Transverse colon (tissue), 4 donors: ENCODE data around the gene TNFRSF6B.

Experiments
- POLR2A ChIP-seq: fragments of 450-650 bp; IDR thresholded peaks from one replicate; pipeline ENCODE4 v1.6.1; 2016; ENCODE audit warnings: antibody characterized with exemption, mild to moderate bottlenecking, moderate library complexity
- POLR2AphosphoS5 ChIP-seq, 3 donors: sonication (generic); formaldehyde crosslinking; IDR thresholded peaks; one replicate each; pipeline ENCODE4 v1.6.1; 2016; ENCODE audit warnings: antibody characterized with exemption in 3 of 3
- TF ChIP-seq, protein P1 (sequence below), 5 experiments: fragments of 200-600 bp in 3 of 5; fragments of 450-650 bp in 2 of 5; sonication (generic) in 3 of 5; IDR thresholded peaks; 1 replicate in 2 of 5; 2 replicates in 3 of 5; pipeline ENCODE4 v1.5.1; 2016 to 2017; ENCODE audit warnings: antibody characterized with exemption in 5 of 5, inconsistent platforms in 3 of 5, mild to moderate bottlenecking in 2 of 5, moderate library complexity in 1 of 5

GRCh38 chr20:63737695-63737944 lies 41.2 kb downstream of the TNFRSF6B start:
- TF ChIP-seq, protein P1, sequence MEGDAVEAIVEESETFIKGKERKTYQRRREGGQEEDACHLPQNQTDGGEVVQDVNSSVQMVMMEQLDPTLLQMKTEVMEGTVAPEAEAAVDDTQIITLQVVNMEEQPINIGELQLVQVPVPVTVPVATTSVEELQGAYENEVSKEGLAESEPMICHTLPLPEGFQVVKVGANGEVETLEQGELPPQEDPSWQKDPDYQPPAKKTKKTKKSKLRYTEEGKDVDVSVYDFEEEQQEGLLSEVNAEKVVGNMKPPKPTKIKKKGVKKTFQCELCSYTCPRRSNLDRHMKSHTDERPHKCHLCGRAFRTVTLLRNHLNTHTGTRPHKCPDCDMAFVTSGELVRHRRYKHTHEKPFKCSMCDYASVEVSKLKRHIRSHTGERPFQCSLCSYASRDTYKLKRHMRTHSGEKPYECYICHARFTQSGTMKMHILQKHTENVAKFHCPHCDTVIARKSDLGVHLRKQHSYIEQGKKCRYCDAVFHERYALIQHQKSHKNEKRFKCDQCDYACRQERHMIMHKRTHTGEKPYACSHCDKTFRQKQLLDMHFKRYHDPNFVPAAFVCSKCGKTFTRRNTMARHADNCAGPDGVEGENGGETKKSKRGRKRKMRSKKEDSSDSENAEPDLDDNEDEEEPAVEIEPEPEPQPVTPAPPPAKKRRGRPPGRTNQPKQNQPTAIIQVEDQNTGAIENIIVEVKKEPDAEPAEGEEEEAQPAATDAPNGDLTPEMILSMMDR (IDR thresholded peaks at IDR 0.05) = no peak
- no peak for TF ChIP-seq POLR2A
- no peak for TF ChIP-seq POLR2AphosphoS5 (IDR thresholded peaks at IDR 0.05)
